ENCODE data around the gene PLCL1. TPM values are rescaled to one million over a fixed set of nuclear protein-coding genes. Genes with fewer than 3 reads are reported as not detected.

PLCL1 gene
- total RNA-seq, 1 experiment from 2014 or later, result 0.07 TPM

- ChIA-PET RAD21 (ENCODE audit: low non-redundant PET in 1 of 2, low total read pairs in 2 of 2, uncharacterized antibody in 2 of 2, unreplicated experiment in 2 of 2) (interaction anchor here in 1 of 2 experiments (0.7 kb wide), 1 partner anchor 357 kb away, joined by 3 read pairs; no protein-coding TSS in a partner anchor), POLR2A (no interaction called here), CTCF (interaction anchor here (1.1 to 1.3 kb wide), 2 partner anchors 394 to 766 kb away, joined by 5 read pairs; no protein-coding TSS in a partner anchor)
- Histone ChIP-seq H3K36me3 (ENCODE audit: control insufficient read depth in 1 of 2, insufficient read depth in 2 of 2, low read length in 2 of 2) (no peaks in the 10 kb centered on the region), H3K4me3 (replicated peaks in 1 of 2; ENCODE audit: low read depth in 1 of 2, low read length in 2 of 2) (no peak overlapping the region), H3K27me3 (ENCODE audit: insufficient read depth, low read length) (no peaks in the 10 kb centered on the region), H3K9me3 (ENCODE audit: control insufficient read depth in 1 of 2, insufficient read depth in 1 of 2, low read depth in 1 of 2, low read length in 2 of 2) (no peaks in the 10 kb centered on the region), H3K9ac (ENCODE audit: low read length) (no peak overlapping the region), H3K27ac (ENCODE audit: low read depth, low read length) (no peak overlapping the region), H3K9me2 (ENCODE audit: insufficient read depth) (no peaks in the 10 kb centered on the region), H3K4me2 (ENCODE audit: low read length) (no peak overlapping the region), H3K79me2 (ENCODE audit: insufficient read depth, low read length) (no peaks in the 10 kb centered on the region), H4K20me1 (ENCODE audit: insufficient read depth) (no peaks in the 10 kb centered on the region), H2AFZ (ENCODE audit: low read depth, low read length, poor library complexity, severe bottlenecking) (peak overlapping the region; percentile 39), H3K4me1 (ENCODE audit: control insufficient read depth in 1 of 2, insufficient read depth in 2 of 2, low read length in 2 of 2) (no peaks in the 10 kb centered on the region)
- no TSS peak for BruUV-seq (replicated peaks)
- DNase-seq (ENCODE audit: low read depth, low spot score) (peak; percentile 16), ATAC-seq (no peak)
- TF ChIP-seq SRF (IDR thresholded peaks at IDR 0.05; ENCODE audit: low read depth) (no peak), RAD21 (IDR thresholded peaks at IDR 0.05; ENCODE audit: low read depth) (peak; percentile 81), CTCF (IDR thresholded peaks at IDR 0.05 in 2 of 3, conservative IDR thresholded peaks at IDR 0.05 in 1 of 3; ENCODE audit: borderline replicate concordance in 1 of 3, insufficient read depth in 1 of 3, low read depth in 2 of 3, low read length in 2 of 3) (peak; percentile 43 to 78 (median 55); a peak in 4 of 6 replicates)
- intact Hi-C loops (cut with micrococcal nuclease), result loop anchor here (1.0 to 10.0 kb wide), 8 partner anchors 71 to 1643 kb away; no protein-coding TSS in a partner anchor
Measured at GRCh38 chr2:197777823-197778407, 26.5 kb upstream of the PLCL1 start.

GRCh38 chr2:197779261-197779660 lies 25.1 kb upstream of the PLCL1 start:
- DNase-seq (ENCODE audit: low read depth, low spot score) (no peak), ATAC-seq (no peak)
- Histone ChIP-seq H3K36me3 (ENCODE audit: control insufficient read depth in 1 of 2, insufficient read depth in 2 of 2, low read length in 2 of 2) (no peaks in the 10 kb centered on the region), H3K4me2 (ENCODE audit: low read length) (no peak overlapping the region), H3K4me3 (replicated peaks in 1 of 2; ENCODE audit: low read depth in 1 of 2, low read length in 2 of 2) (no peak overlapping the region), H3K9ac (ENCODE audit: low read length) (no peak overlapping the region), H4K20me1 (ENCODE audit: insufficient read depth) (no peaks in the 10 kb centered on the region), H3K27ac (ENCODE audit: low read depth, low read length) (no peak overlapping the region), H3K27me3 (ENCODE audit: insufficient read depth, low read length) (no peaks in the 10 kb centered on the region), H3K4me1 (ENCODE audit: control insufficient read depth in 1 of 2, insufficient read depth in 2 of 2, low read length in 2 of 2) (no peaks in the 10 kb centered on the region), H2AFZ (ENCODE audit: low read depth, low read length, poor library complexity, severe bottlenecking) (no peak overlapping the region), H3K9me2 (ENCODE audit: insufficient read depth) (no peaks in the 10 kb centered on the region), H3K9me3 (ENCODE audit: control insufficient read depth in 1 of 2, insufficient read depth in 1 of 2, low read depth in 1 of 2, low read length in 2 of 2) (no peaks in the 10 kb centered on the region), H3K79me2 (ENCODE audit: insufficient read depth, low read length) (no peaks in the 10 kb centered on the region)
- ChIA-PET CTCF (interaction anchor here (0.9 to 1.6 kb wide), 5 partner anchors 74 to 767 kb away, joined by 3 to 5 read pairs (median 3); partner anchors contain the start of gene MARS2), RAD21 (ENCODE audit: low non-redundant PET in 1 of 2, low total read pairs in 2 of 2, uncharacterized antibody in 2 of 2, unreplicated experiment in 2 of 2) (interaction anchor here in 1 of 2 experiments (0.6 kb wide), 1 partner anchor 353 kb away, joined by 9 read pairs; no protein-coding TSS in a partner anchor), POLR2A (no interaction called here)
- intact Hi-C loops (cut with micrococcal nuclease), result loop anchor here (5.0 to 10.0 kb wide), 7 partner anchors 364 to 1644 kb away; no protein-coding TSS in a partner anchor
- no TSS peak for BruUV-seq (replicated peaks)
- TF ChIP-seq POLR2AphosphoS5 (IDR thresholded peaks at IDR 0.05; ENCODE audit: low read depth, low read length) (no peak), CEBPB (IDR thresholded peaks at IDR 0.05; ENCODE audit: low read depth) (no peak), ELF1 (IDR thresholded peaks at IDR 0.05; ENCODE audit: borderline replicate concordance, low read depth) (no peak), REST (IDR thresholded peaks at IDR 0.05; ENCODE audit: low read depth) (no peak), JUND (IDR thresholded peaks at IDR 0.05) (no peak), EGR1 (IDR thresholded peaks at IDR 0.05; ENCODE audit: low read depth) (no peak), RAD21 (IDR thresholded peaks at IDR 0.05; ENCODE audit: low read depth) (no peak), SRF (IDR thresholded peaks at IDR 0.05; ENCODE audit: low read depth) (no peak), ZFX (IDR thresholded peaks at IDR 0.05) (no peak), CTCF (IDR thresholded peaks at IDR 0.05 in 2 of 3, conservative IDR thresholded peaks at IDR 0.05 in 1 of 3; ENCODE audit: borderline replicate concordance in 1 of 3, insufficient read depth in 1 of 3, low read depth in 2 of 3, low read length in 2 of 3) (no peak), FOSL1 (IDR thresholded peaks at IDR 0.05; ENCODE audit: low read depth) (no peak)

Data from HCT116 (cell line).